Cardiac muscle cell (in vitro differentiated cells and primary cell): ENCODE data around the gene CINP. TPM values are rescaled to one million over a fixed set of nuclear protein-coding genes. Genes with fewer than 3 reads are reported as not detected.

Experiments
- polyA plus RNA-seq: library from polyadenylated mRNA; unstranded; fragments of >200 nt; fragmentation: Nextera tagmentation; extraction: Ambion mirVana; gene quantifications from 2 replicates; pipeline ENCODE4 v1.2.1, GENCODE V29; 2016
- total RNA-seq: library from RNA; depleted of rRNA; stranded (reverse); fragments of >200 nt; gene quantifications from 2 replicates; pipeline ENCODE4 v1.2.3, GENCODE V29; 2016

The CINP gene
- total and polyA plus RNA-seq, 2 experiments from 2014 or later: 45.4 to 49.1 TPM

Other genes with a start within 250 kb of the CINP start
- gene WDR20, start 223.0 kb downstream of the CINP start, total RNA-seq: 20.5 and 24.0 TPM in 2 replicates
- 25.6 and 27.0 TPM in 2 replicates for gene WDR20, start 223.0 kb downstream of the CINP start, polyA plus RNA-seq
- gene MOK, start 57.7 kb downstream of the CINP start, total RNA-seq: 29.7 and 31.7 TPM in 2 replicates
- 19.2 and 28.1 TPM in 2 replicates for gene MOK, start 57.7 kb downstream of the CINP start, polyA plus RNA-seq
- 15.6 and 16.9 TPM in 2 replicates for gene ZNF839, start 43.1 kb downstream of the CINP start, total RNA-seq
- gene ZNF839, start 43.1 kb downstream of the CINP start, polyA plus RNA-seq: 16.1 TPM in 2 replicates
- gene TECPR2, start 51 bp upstream of the CINP start, total RNA-seq: 37.4 and 53.6 TPM in 2 replicates
- gene TECPR2, start 51 bp upstream of the CINP start, polyA plus RNA-seq: 9.2 and 15.9 TPM in 2 replicates
- gene ANKRD9, start 146.9 kb upstream of the CINP start, total RNA-seq: 78.9 and 99.9 TPM in 2 replicates
- gene ANKRD9, start 146.9 kb upstream of the CINP start, polyA plus RNA-seq: 93.1 and 101 TPM in 2 replicates
- 11.8 and 17.0 TPM in 2 replicates for gene RCOR1, start 229.8 kb upstream of the CINP start, total RNA-seq
- gene RCOR1, start 229.8 kb upstream of the CINP start, polyA plus RNA-seq: 5.3 and 8.9 TPM in 2 replicates